NCI-H2081 treated with DMSO at 0.1 percent for 48 hours (cell line): Measurements from ENCODE around the gene HAVCR2.
"Not testable (repeated sequence)": the region's sequence is repeated elsewhere in the genome, so short reads cannot be mapped to it uniquely, and the experiment has no call there.

Source experiments
- DNase-seq: peaks from one replicate; lab custom pipeline; 2025; lab: John Stamatoyannopoulos, UW

HAVCR2 gene

GRCh38 chr5:157088342-157088990 is 20.4 kb downstream of the HAVCR2 start:
- DNase-seq: no peak

DNA sequence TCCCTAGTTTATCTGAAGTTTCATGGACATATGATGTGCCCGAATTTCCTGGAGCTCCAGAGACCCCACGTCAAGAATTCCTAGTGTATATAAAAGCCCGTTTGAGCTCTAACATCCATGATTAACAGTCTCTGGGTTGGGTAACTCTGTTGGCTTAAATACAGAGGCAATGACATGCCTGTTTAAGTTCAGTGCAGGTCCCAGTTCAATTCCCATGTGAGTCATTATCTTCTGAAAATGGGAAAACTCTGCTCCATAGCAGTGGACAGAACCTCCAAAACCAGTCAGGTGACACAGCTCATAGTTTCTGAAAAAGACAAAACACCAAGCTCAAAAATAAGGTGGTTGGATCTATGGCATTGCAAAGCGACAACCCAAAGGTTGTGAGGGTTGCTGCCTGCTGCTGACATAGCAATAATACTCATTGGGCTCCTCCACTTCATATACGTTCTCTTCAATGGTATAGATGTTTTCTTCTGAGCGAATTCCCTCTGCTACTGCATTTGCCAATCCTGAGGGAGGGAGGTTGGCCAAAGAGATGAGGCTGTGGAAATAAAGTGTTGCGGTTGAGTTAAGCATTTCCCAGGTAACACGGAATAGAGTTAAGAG is 22.0 kb downstream of the HAVCR2 start:
- no peak for DNase-seq

DNA sequence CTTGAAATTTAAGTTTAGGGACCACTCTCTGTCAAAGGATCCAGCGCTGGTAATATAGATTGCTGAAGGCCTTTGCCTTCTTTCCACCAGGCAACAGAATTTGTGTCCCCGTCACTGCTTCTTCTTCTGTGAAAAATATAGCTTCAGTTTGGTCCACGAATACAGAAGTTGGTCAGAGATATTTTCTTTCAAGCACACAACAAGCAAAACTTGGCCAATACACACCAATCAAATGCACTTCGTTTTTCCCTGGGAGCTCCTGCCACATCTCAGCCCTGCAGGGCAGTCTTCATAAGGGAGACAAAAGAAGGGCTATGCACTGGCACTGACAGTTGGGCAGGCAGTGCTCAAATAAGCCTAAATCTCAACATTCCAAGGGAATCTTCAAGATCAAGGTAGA is 22.9 kb downstream of the HAVCR2 start:
- DNase-seq: no peak

GRCh38 chr5:157080286-157080685 is 28.6 kb downstream of the HAVCR2 start:
- DNase-seq: no peak

DNA sequence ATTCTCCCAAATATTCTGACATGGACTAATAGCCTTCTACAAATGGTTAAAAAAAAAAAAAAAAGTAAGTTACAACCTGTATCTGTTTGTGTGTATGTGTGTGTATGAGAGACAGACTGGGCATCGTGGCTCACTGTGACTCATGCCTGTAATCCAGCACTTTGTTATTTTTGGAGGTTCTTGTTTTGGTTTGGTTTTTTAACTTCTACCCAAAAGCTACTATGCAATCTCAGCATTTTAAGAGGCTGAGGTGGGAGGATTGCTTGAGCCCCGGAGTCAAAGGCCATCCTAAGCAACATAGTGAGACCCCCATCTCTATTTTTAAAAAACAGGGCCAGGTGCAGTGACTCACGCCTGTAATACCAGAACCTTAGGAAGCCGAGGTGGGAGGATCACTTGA is 32.3 kb downstream of the HAVCR2 start:
- no peak for DNase-seq

GRCh38 chr5:157072508-157072907 is 36.3 kb downstream of the HAVCR2 start:
- DNase-seq: no peak

GRCh38 chr5:157069949-157070348 is 38.9 kb downstream of the HAVCR2 start:
- no peak for DNase-seq

DNA sequence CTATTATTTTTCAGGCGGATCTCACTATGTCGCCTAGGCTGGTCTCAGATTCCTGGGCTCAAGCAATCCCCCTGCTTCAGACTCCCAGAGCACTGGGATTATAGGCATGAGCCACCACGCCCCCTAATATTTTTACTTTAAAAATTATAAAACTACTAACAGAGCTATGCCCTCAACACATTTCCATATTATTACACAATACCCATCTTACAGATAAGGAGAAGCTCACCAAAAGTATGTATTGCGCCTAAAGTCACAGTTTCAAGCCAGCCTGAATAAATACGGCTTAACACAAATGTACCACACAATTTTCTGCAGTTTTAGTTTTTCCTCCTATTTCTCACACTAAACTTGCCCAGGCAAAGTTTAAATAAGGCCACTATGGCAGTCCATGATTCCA is 40.1 kb downstream of the HAVCR2 start:
- no peak for DNase-seq

GRCh38 chr5:157068339-157068738 is 40.5 kb downstream of the HAVCR2 start:
- no peak for DNase-seq

GRCh38 chr5:157067005-157067404 is 41.8 kb downstream of the HAVCR2 start:
- DNase-seq: no peak

GRCh38 chr5:157066080-157066479 is 42.8 kb downstream of the HAVCR2 start:
- DNase-seq: no peak

DNA sequence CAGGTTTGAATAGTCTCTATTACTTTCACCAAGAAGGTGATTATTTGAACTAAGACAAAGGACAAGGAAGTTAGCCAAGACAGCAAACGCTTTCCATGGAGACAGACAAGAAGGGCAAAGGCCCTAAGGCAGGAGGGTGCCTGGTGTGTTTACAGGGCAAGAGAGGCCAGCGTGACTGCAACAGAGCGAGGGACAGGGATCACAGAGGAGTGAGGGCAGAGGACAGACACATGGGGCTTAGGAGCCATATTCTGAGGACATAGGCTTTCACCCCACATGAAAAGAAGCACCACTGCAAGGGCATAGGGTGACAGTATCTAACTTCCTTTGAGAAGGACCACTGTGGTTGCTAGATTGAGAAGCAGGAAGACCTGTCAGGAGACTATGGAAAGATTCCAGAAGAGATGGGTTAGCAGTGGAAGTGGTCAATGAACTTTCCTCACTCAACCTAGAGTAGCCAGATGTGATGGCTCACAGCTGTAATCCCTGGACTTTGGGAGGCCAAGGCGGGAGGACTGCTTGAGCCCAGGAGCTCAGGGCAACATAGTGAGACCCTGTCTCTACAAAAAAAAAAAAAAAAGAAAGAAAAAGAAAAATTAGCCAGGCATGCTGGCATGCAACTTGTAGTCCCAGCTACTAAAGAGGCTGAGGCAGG is 44.9 kb downstream of the HAVCR2 start:
- no peak for DNase-seq

- no peak for DNase-seq
Observed at GRCh38 chr5:157059891-157060290, 49.0 kb downstream of the HAVCR2 start.

- DNase-seq: no peak
Observed at GRCh38 chr5:157059093-157059539, 49.7 kb downstream of the HAVCR2 start, which contains the start of gene HAVCR1. Gene HAVCR1, minus strand, starts transcription at chr5:157059116. Its CDS starts 1,173 bp downstream, at chr5:157057943.

GRCh38 chr5:157057459-157058370 is 51.1 kb downstream of the HAVCR2 start:
- DNase-seq: no peak

DNA sequence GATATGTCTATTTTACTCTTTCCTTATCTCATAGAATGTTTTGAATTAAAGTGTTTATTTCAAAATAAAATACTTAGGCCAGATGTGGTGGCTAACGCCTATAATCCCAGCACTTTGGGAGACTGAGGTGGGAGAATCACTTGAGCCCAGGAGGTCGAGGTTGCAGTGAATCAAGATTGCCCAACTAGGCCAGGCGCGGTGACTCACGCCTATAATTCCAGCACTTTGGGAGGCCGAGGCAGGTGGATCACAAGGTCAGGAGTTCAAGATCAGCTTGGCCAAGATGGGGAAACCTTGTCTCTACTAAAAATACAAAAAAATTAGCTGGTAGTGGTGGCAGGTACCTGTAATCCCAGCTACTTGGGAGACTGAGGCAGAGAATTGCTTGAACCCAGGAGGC is 52.0 kb downstream of the HAVCR2 start:
- DNase-seq: not testable (repeated sequence)

GRCh38 chr5:157051604-157052245 is 57.1 kb downstream of the HAVCR2 start:
- no peak for DNase-seq

DNA sequence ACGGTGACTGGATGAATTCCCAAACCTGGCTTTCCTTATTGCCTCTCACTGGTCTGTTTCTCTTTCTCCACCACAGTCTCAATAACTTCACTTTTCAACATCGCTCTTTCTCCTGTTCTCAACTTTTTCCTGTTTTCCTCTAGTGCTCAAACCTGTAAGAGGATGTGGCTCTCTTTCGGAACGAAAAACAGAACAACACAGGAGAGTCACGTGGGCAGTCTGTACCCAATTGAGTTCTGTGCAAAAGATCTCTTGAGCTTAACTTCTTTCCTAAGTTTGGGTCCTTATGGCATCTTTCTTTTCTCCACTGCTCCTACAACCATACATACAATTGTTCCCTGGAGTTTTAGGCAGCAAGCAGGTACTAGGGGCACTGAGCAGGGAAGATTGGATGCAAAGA is 58.8 kb downstream of the HAVCR2 start:
- DNase-seq: no peak

DNA sequence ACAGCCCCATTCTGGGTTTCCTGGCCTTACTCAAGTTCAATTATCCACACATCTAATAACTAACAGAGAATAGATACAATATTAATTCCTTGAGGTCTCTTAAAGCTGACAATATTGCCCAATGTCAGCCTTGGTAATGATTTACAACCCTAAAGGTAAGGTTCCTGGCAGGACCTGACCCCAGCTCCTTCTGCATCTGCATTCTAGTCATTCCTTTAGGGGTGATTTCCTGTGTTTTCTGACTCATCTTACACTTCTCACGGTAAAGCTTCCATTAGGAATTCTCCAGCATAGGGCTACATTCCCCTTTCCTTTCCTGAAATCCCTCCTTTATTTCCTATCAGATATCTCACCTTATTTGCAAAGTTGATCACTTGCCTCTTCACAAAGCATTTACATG is 59.2 kb downstream of the HAVCR2 start:
- DNase-seq: no peak

- DNase-seq: no peak
Observed at GRCh38 chr5:157047898-157048297, 60.9 kb downstream of the HAVCR2 start.

DNA sequence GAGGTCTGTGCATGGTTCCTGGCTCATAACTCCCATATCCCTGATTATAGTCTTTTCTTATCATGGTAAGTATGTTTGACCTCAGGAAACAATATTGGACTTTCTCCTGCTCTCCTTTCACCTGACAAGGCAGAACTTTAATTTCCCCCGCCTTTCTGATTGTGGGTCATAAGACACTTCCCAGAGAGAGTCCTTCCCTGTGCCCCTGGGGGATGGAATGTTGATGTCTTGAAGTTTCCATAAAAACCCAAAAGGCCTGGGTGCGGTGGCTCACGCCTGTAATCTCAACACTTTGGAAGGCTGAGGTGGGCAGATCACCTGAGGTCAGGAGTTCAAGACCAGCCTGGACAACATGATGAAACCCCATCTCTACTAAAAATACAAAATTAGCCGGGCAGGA is 61.8 kb downstream of the HAVCR2 start:
- not testable (repeated sequence) for DNase-seq

DNA sequence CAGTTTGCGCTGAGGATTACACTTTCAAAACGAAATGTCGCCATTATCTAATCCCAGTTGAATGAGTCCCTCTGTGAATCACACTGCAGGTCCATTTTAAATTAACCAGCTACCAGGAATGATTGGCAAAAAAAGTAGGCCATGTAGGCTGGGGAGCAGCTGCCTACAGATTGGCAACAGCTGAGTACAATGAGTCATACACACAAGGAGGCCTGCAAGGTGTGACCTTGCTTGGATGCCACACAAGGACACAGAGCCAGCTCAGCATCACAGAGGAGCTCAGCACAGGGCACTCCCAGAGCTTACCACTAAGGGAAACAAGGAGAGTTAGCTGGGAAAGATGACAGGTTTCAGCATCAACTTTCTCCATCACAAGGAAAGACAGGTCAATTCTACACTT is 62.8 kb downstream of the HAVCR2 start:
- DNase-seq: no peak
